WTC11 (cell line): ENCODE results near the gene FANCE.

Experiments used
- ATF2 ChIP-seq: sonication (generic); formaldehyde crosslinking; IDR thresholded peaks from 2 replicates; pipeline ENCODE4 v1.8.1; 2022; ENCODE audit warnings: low read depth, missing genetic modification reagents, borderline replicate concordance
- CBFB ChIP-seq: sonication (generic); formaldehyde crosslinking; IDR thresholded peaks from 2 replicates; pipeline ENCODE4 v1.8.1; 2022; ENCODE audit warnings: mild to moderate bottlenecking, low read depth, missing genetic modification reagents
- CREB1 ChIP-seq: sonication (generic); formaldehyde crosslinking; IDR thresholded peaks from 2 replicates; pipeline ENCODE4 v1.8.0; 2023; ENCODE audit warnings: mild to moderate bottlenecking, missing genetic modification reagents
- CTCF ChIP-seq: fragments of 200-600 bp; IDR thresholded peaks from 2 replicates; pipeline ENCODE4 v1.8.0; 2022; ENCODE audit warnings: antibody characterized with exemption
- E2F1 ChIP-seq: sonication (generic); formaldehyde crosslinking; IDR thresholded peaks from 2 replicates; pipeline ENCODE4 v1.8.0; 2022; ENCODE audit warnings: mild to moderate bottlenecking, missing genetic modification reagents
- FOXP1 ChIP-seq: sonication (generic); formaldehyde crosslinking; IDR thresholded peaks from 2 replicates; pipeline ENCODE4 v1.8.0; 2022; ENCODE audit warnings: missing genetic modification reagents, mild to moderate bottlenecking, moderate library complexity, borderline replicate concordance
- USF2 ChIP-seq: sonication (generic); formaldehyde crosslinking; IDR thresholded peaks from 2 replicates; pipeline ENCODE4 v1.8.1; 2023; ENCODE audit warnings: mild to moderate bottlenecking, missing genetic modification reagents, moderate library complexity

- TF ChIP-seq CTCF (no peak), E2F1 (CRISPR knock-in tag) (no peak), USF2 (CRISPR knock-in tag) (no peak), FOXP1 (CRISPR knock-in tag) (no peak), CREB1 (CRISPR knock-in tag) (no peak), CBFB (CRISPR knock-in tag) (no peak), ATF2 (CRISPR knock-in tag) (no peak)
Measured at GRCh38 chr6:35514587-35514986, 62.4 kb downstream of the FANCE start.
